GM12892 (cell line): Measurements from ENCODE around the gene NKX1-1.
"Not testable (repeated sequence)": the region's sequence is repeated elsewhere in the genome, so short reads cannot be mapped to it uniquely, and the experiment has no call there.

Source experiments
- DNase-seq: peaks from one replicate; pipeline ENCODE4 v3.0.0; 2011; ENCODE audit not compliant: insufficient read length
- FAIRE-seq: peaks from 2 replicates; lab custom pipeline; 2011; peaks lifted over from hg19 to GRCh38; lab: Jason Lieb, UNC
- POLR2A ChIP-seq: IDR thresholded peaks from 2 replicates; pipeline ENCODE4 v1.6.1; 2011; ENCODE audit warnings: low read depth, low read length, control low read depth
- POLR2AphosphoS5 ChIP-seq: IDR thresholded peaks from 2 replicates; pipeline ENCODE4 v1.6.1; 2011; ENCODE audit warnings: low read depth, low read length, control low read depth
- TAF1 ChIP-seq: IDR thresholded peaks from 2 replicates; pipeline ENCODE4 v1.6.1; 2011; ENCODE audit warnings: low read depth, mild to moderate bottlenecking, control low read depth, low read length, borderline replicate concordance

NKX1-1 gene

GRCh38 chr4:1378559-1379231 is 27.5 kb downstream of the NKX1-1 start:
- TF ChIP-seq POLR2AphosphoS5, result no peak
- TF ChIP-seq TAF1, result no peak
- no peak for TF ChIP-seq POLR2A
- no peak for FAIRE-seq
- no peak for DNase-seq

GRCh38 chr4:1377606-1378261 is 28.5 kb downstream of the NKX1-1 start:
- FAIRE-seq, result no peak

GRCh38 chr4:1376841-1377605 is 29.2 kb downstream of the NKX1-1 start:
- FAIRE-seq (no peak), DNase-seq (no peak)
- TF ChIP-seq POLR2AphosphoS5, result no peak
- TF ChIP-seq TAF1, result no peak
- TF ChIP-seq POLR2A, result no peak

More at GRCh38 chr4:1377606-1378261, 28.5 kb downstream of the NKX1-1 start:
- no peak for DNase-seq
- TF ChIP-seq POLR2AphosphoS5 (no peak), POLR2A (no peak), TAF1 (no peak)

GRCh38 chr4:1376391-1376840 is 29.8 kb downstream of the NKX1-1 start:
- no peak for TF ChIP-seq TAF1
- no peak for TF ChIP-seq POLR2A
- TF ChIP-seq POLR2AphosphoS5, result no peak
- FAIRE-seq (no peak), DNase-seq (no peak)

- DNase-seq (no peak), FAIRE-seq (no peak)
- TF ChIP-seq TAF1 (no peak), POLR2AphosphoS5 (no peak), POLR2A (no peak)
Measured at GRCh38 chr4:1375761-1376322, 30.4 kb downstream of the NKX1-1 start.

GRCh38 chr4:1375051-1375721 is 31.1 kb downstream of the NKX1-1 start:
- TF ChIP-seq POLR2AphosphoS5 (no peak), POLR2A (no peak), TAF1 (no peak)
- FAIRE-seq (no peak), DNase-seq (no peak)

GRCh38 chr4:1374706-1375045 is 31.6 kb downstream of the NKX1-1 start:
- DNase-seq, result no peak
- no peak for FAIRE-seq
- TF ChIP-seq TAF1 (no peak), POLR2A (no peak), POLR2AphosphoS5 (no peak)

GRCh38 chr4:1373892-1374705 is 32.1 kb downstream of the NKX1-1 start:
- TF ChIP-seq TAF1 (no peak), POLR2A (no peak), POLR2AphosphoS5 (no peak)
- no peak for FAIRE-seq
- DNase-seq, result no peak

- not testable (repeated sequence) for DNase-seq, FAIRE-seq
Measured at GRCh38 chr4:1372576-1372975, 33.7 kb downstream of the NKX1-1 start.
